Heart left ventricle (tissue), 13 donors: Measurements from ENCODE around the gene HPSE2.

Experiments used
- CTCF ChIP-seq, 12 donors: fragments of 200-600 bp; sonication (generic) in 4 of 12; IDR thresholded peaks; one replicate each; pipeline versions ENCODE4 v1.5.0 to v1.8.0; 2018 to 2022; ENCODE audit warnings: antibody characterized with exemption in 12 of 12, mild to moderate bottlenecking in 5 of 12
- POLR2A ChIP-seq, 2 donors: fragments of 450-650 bp; IDR thresholded peaks; one replicate each; pipeline ENCODE4 v1.6.1; 2017; ENCODE audit warnings: antibody characterized with exemption in 2 of 2, mild to moderate bottlenecking in 2 of 2, moderate library complexity in 2 of 2
- donor health status: ischemic (EF 13 %, LVEDD 7.1; RV severe dilation, severe dysfunction).
- donor health status: DM: no; HTN: yes; CAD: no.
- donor health status: DM: no; HTN: no; CAD: no.
- donor health status: ischemic (EF 25% LVEDD 6.9; RV normal size, moderate dysfunction).
- donor health status: ischemic (EF 25% LVEDD 5.7; RV mildly dilated, moderate dysfunction).
- donor health status: ischemic (EF 35%, LVEDD 5.7; RV mildly dilated, moderate dysfunction).
- donor health status: nonischemic (EF 11% LVEDD 7.7; RV severe dilation, severe dysfunction).
- donor health status: DM: yes; HTN: yes; CAD: no.
- donor health status: PGD.
- donor health status: ischemic (EF 29% LVEDD 5.4; RV normal size, mild dysfunction).
- donor health status: nonischemic (EF 23%, LVEDD 6.1; RV moderate dilation, normal function).

GRCh38 chr10:98433371-98433770 is 802.3 kb downstream of the HPSE2 start:
- no peak for TF ChIP-seq POLR2A (IDR thresholded peaks at IDR 0.05)
- no peak for TF ChIP-seq CTCF (IDR thresholded peaks at IDR 0.05)
